IMR-90 (cell line): ENCODE results near the gene MRPS31. TPM values are rescaled to one million over a fixed set of nuclear protein-coding genes. Genes with fewer than 3 reads are reported as not detected.

Experiments used
- ATAC-seq: fragments of 200-7000 bp; cut with Tn5 transposase; 2 replicates; pipeline ENCODE4 v1.9.1; 2020; ENCODE audit warnings: low read depth, mild to moderate bottlenecking, moderate library complexity
- BruUV-seq: library from RNA; stranded (reverse); fragments of 400-500 nt; replicated peaks from 2 replicates; lab custom pipeline; 2021; lab: Mats Ljungman, UMichigan
- CTCF ChIA-PET: fragments of 300-600 bp; formaldehyde crosslinking; extraction: SDS; loops from one replicate; lab custom pipeline; 2021; ENCODE audit warnings: antibody characterized with exemption; lab: Yijun Ruan, JAX
- POLR2A ChIA-PET: fragments of 300-600 bp; sonication (Branson Sonifier 250); formaldehyde crosslinking; loops from one replicate; lab custom pipeline; 2022; ENCODE audit warnings: antibody characterized with exemption; ENCODE audit not compliant: unreplicated experiment; lab: Charles Lee
- DNase-seq: peaks from one replicate; pipeline ENCODE4 v3.0.0; 2013
- H2AFZ ChIP-seq: replicated peaks from 2 replicates; pipeline ENCODE3; 2013; ENCODE audit warnings: low read length, mild to moderate bottlenecking; ENCODE audit not compliant: poor library complexity
- H2AK5ac ChIP-seq: 2 replicates; pipeline ENCODE4 v1.6.1; 2013; ENCODE audit warnings: low read depth, low read length, inconsistent platforms
- H2AK9ac ChIP-seq: replicated peaks from 2 replicates; pipeline ENCODE3; 2013; ENCODE audit warnings: mild to moderate bottlenecking, low read depth, low read length, moderate library complexity; ENCODE audit not compliant: poor library complexity
- H2BK120ac ChIP-seq: 2 replicates; pipeline ENCODE4 v1.6.1; 2013; ENCODE audit warnings: low read depth, low read length, inconsistent platforms
- H2BK15ac ChIP-seq: 3 replicates; pipeline ENCODE4 v1.6.1; 2013; ENCODE audit warnings: low read depth, low read length, inconsistent platforms
- H2BK20ac ChIP-seq: 2 replicates; pipeline ENCODE4 v1.6.1; 2013; ENCODE audit warnings: low read depth, mild to moderate bottlenecking, inconsistent platforms, low read length, moderate library complexity
- H2BK5ac ChIP-seq: 2 replicates; pipeline ENCODE4 v1.6.1; 2013; ENCODE audit warnings: mild to moderate bottlenecking, low read depth, low read length, inconsistent platforms; ENCODE audit not compliant: poor library complexity, severe bottlenecking
- H3K14ac ChIP-seq: replicated peaks from 2 replicates; pipeline ENCODE4 v1.6.1; 2013; ENCODE audit warnings: low read depth, low read length, inconsistent platforms
- H3K18ac ChIP-seq: 2 replicates; pipeline ENCODE4 v1.6.1; 2013; ENCODE audit warnings: low read depth, low read length, control low read depth
- H3K23ac ChIP-seq: 2 replicates; pipeline ENCODE4 v1.6.1; 2013; ENCODE audit warnings: low read depth, low read length, inconsistent platforms
- H3K27ac ChIP-seq: 2 replicates; pipeline ENCODE4 v1.5.1; 2013; ENCODE audit warnings: mild to moderate bottlenecking, control low read depth, low read length; ENCODE audit not compliant: insufficient read depth
- H3K27me3 ChIP-seq: 2 replicates; pipeline ENCODE4 v1.6.1; 2013; ENCODE audit warnings: low read length; ENCODE audit not compliant: control insufficient read depth, insufficient read depth
- H3K36me3 ChIP-seq: 2 replicates; pipeline ENCODE4 v1.6.1; 2013; ENCODE audit warnings: low read length, mixed read lengths; ENCODE audit not compliant: control insufficient read depth, insufficient read depth
- H3K4ac ChIP-seq: 2 replicates; pipeline ENCODE4 v1.6.1; 2013; ENCODE audit warnings: low read depth, low read length, inconsistent platforms
- H3K4me1 ChIP-seq: 2 replicates; pipeline ENCODE4 v1.6.1; 2013; ENCODE audit warnings: low read length, mixed read lengths; ENCODE audit not compliant: control insufficient read depth, insufficient read depth
- H3K4me2 ChIP-seq: 2 replicates; pipeline ENCODE4 v1.6.1; 2013; ENCODE audit warnings: low read depth, mild to moderate bottlenecking, control low read depth, low read length, moderate library complexity
- H3K4me3 ChIP-seq: 2 replicates; pipeline ENCODE4 v1.5.1; 2013; ENCODE audit warnings: low read depth, mild to moderate bottlenecking, control low read depth, low read length, moderate library complexity; ENCODE audit not compliant: insufficient read depth
- H3K56ac ChIP-seq: 2 replicates; pipeline ENCODE4 v1.6.1; 2013; ENCODE audit warnings: low read length, inconsistent platforms; ENCODE audit not compliant: insufficient read depth; ENCODE audit errors: extremely low read depth
- H3K79me1 ChIP-seq, 2 experiments: 2 replicates each; pipeline ENCODE4 v1.6.1; 2013; ENCODE audit warnings: low read length in 2 of 2, inconsistent platforms in 1 of 2, low read depth in 1 of 2
- H3K9ac ChIP-seq: 2 replicates; pipeline ENCODE4 v1.6.1; 2013; ENCODE audit warnings: low read depth, low read length, control low read depth
- H3K9me1 ChIP-seq: 2 replicates; pipeline ENCODE4 v1.6.1; 2013; ENCODE audit warnings: low read length, inconsistent platforms; ENCODE audit not compliant: insufficient read depth
- H3K9me3 ChIP-seq: 2 replicates; pipeline ENCODE4 v1.6.1; 2013; ENCODE audit warnings: low read length; ENCODE audit not compliant: control insufficient read depth, insufficient read depth
- H4K20me1 ChIP-seq: 2 replicates; pipeline ENCODE4 v1.6.1; 2013; ENCODE audit warnings: low read length, inconsistent platforms; ENCODE audit not compliant: insufficient read depth
- H4K5ac ChIP-seq: 2 replicates; pipeline ENCODE4 v1.6.1; 2013; ENCODE audit warnings: mild to moderate bottlenecking, low read depth, low read length, control low read depth
- H4K8ac ChIP-seq, 2 experiments: 2 replicates each; pipeline ENCODE4 v1.6.1; 2013; ENCODE audit warnings: low read depth in 2 of 2, low read length in 2 of 2, control low read depth in 1 of 2, inconsistent platforms in 1 of 2
- H4K91ac ChIP-seq: 2 replicates; pipeline ENCODE4 v1.6.1; 2013; ENCODE audit warnings: low read depth, low read length, inconsistent platforms; ENCODE audit not compliant: insufficient read depth
- BHLHE40 ChIP-seq: fragments of 150-350 bp; IDR thresholded peaks from 2 replicates; pipeline ENCODE4 v1.6.1; 2016; ENCODE audit warnings: mild to moderate bottlenecking, low read depth, low read length
- CEBPB ChIP-seq: IDR thresholded peaks from 2 replicates; pipeline ENCODE4 v1.6.1; 2012; ENCODE audit warnings: low read depth, low read length, improper control_type of control experiment
- CHD1 ChIP-seq: IDR thresholded peaks from 2 replicates; pipeline ENCODE4 v1.6.1; 2012; ENCODE audit warnings: low read depth, low read length, improper control_type of control experiment
- CTCF ChIP-seq: conservative IDR thresholded peaks from 2 replicates; pipeline ENCODE4 v1.5.1; 2012; ENCODE audit warnings: mild to moderate bottlenecking, low read depth, low read length, improper control_type of control experiment
- ELK1 ChIP-seq: fragments of 150-350 bp; IDR thresholded peaks from 2 replicates; pipeline ENCODE4 v1.6.1; 2016; ENCODE audit warnings: low read depth, mild to moderate bottlenecking, low read length, moderate library complexity, borderline replicate concordance
- FOS ChIP-seq: fragments of 150-350 bp; IDR thresholded peaks from 2 replicates; pipeline ENCODE4 v1.6.1; 2016; ENCODE audit warnings: low read depth, low read length
- MAFK ChIP-seq: IDR thresholded peaks from 2 replicates; pipeline ENCODE4 v1.6.1; 2012; ENCODE audit warnings: low read depth, low read length, improper control_type of control experiment
- MAZ ChIP-seq: IDR thresholded peaks from 2 replicates; pipeline ENCODE4 v1.6.1; 2012; ENCODE audit warnings: low read depth, mild to moderate bottlenecking, low read length, improper control_type of control experiment, moderate library complexity, borderline replicate concordance
- MXI1 ChIP-seq: IDR thresholded peaks from 2 replicates; pipeline ENCODE4 v1.6.1; 2012; ENCODE audit warnings: low read depth, mild to moderate bottlenecking, low read length, moderate library complexity, borderline replicate concordance
- NFE2L2 ChIP-seq: fragments of 150-350 bp; IDR thresholded peaks from 2 replicates; pipeline ENCODE4 v1.6.1; 2016; ENCODE audit warnings: low read depth, mild to moderate bottlenecking, low read length
- POLR2A ChIP-seq: IDR thresholded peaks from 2 replicates; pipeline ENCODE4 v1.6.1; 2012; ENCODE audit warnings: mild to moderate bottlenecking, low read depth, low read length
- RAD21 ChIP-seq: IDR thresholded peaks from 2 replicates; pipeline ENCODE4 v1.6.1; 2012; ENCODE audit warnings: low read length, improper control_type of control experiment
- RCOR1 ChIP-seq: IDR thresholded peaks from 2 replicates; pipeline ENCODE4 v1.6.1; 2012; ENCODE audit warnings: mild to moderate bottlenecking, low read length, improper control_type of control experiment; ENCODE audit not compliant: insufficient replicate concordance
- RFX5 ChIP-seq: IDR thresholded peaks from 2 replicates; pipeline ENCODE4 v1.8.0; 2012; ENCODE audit warnings: low read depth, mild to moderate bottlenecking, low read length, moderate library complexity
- SMC3 ChIP-seq: fragments of 150-350 bp; IDR thresholded peaks from 2 replicates; pipeline ENCODE4 v1.6.1; 2016; ENCODE audit warnings: low read depth, mild to moderate bottlenecking, antibody characterized with exemption, low read length, moderate library complexity
- USF2 ChIP-seq: fragments of 150-350 bp; IDR thresholded peaks from 2 replicates; pipeline ENCODE4 v1.6.1; 2017; ENCODE audit warnings: mild to moderate bottlenecking, antibody characterized with exemption, low read length, low read depth
- WGBS, 2 experiments: methylation state at CpG; one replicate each; pipeline versions ENCODE4 v1.1.5 to v1.1.7; 2013; ENCODE audit warnings: missing lambda C conversion rate in 2 of 2; ENCODE audit not compliant: insufficient read length in 1 of 2; ENCODE audit errors: extremely low coverage in 2 of 2; 5-methylcytosine and 5-hydroxymethylcytosine counted together
- dilution Hi-C: fragments of 300-500 bp; cut with HindIII; formaldehyde crosslinking; loops from one replicate; pipeline ENCODE4 v1.14.3; 2018; ENCODE audit warnings: low sequenced_read_pairs; ENCODE audit not compliant: unreplicated experiment
- in situ Hi-C: fragments of 300-500 bp; cut with MboI; formaldehyde crosslinking; loops from 3 replicates; pipeline ENCODE4 v1.14.3; 2019; ENCODE audit warnings: low sequenced_read_pairs, inconsistent platforms, mixed read lengths
- intact Hi-C: fragments of 100-400 bp; cut with micrococcal nuclease; formaldehyde crosslinking; loops from 2 replicates; pipeline ENCODE4 v1.10.0; 2022
- polyA plus RNA-seq, 3 experiments: library from polyadenylated mRNA; depleted of rRNA; stranded (reverse); fragments of >200 nt; gene quantifications; 2 replicates each; pipeline ENCODE4 v1.2.3, GENCODE V29; 2012; ENCODE audit warnings: low replicate concordance in 1 of 3
- total RNA-seq: library from RNA; depleted of rRNA; stranded (reverse); fragments of >200 nt; gene quantifications from 2 replicates; pipeline ENCODE4 v1.2.3, GENCODE V29; 2012

Gene MRPS31
- total and polyA plus RNA-seq, 2 of the 4 experiments (the other 2 are of a cell fraction), result 9.3 to 14.8 TPM

GRCh38 chr13:40798380-40798779 lies 27.4 kb upstream of the MRPS31 start:
- Histone ChIP-seq H2AFZ (no peak overlapping the region), H3K56ac (no peak overlapping the region)

More at GRCh38 chr13:40798380-40798779, 27.4 kb upstream of the MRPS31 start:
- CTCF ChIA-PET, result interaction anchor here (0.6 to 0.9 kb wide), 2 partner anchors 10 to 17 kb away, joined by 3 to 4 read pairs; no protein-coding TSS in a partner anchor
- POLR2A ChIA-PET, result no interaction called here
- ATAC-seq (no peak), DNase-seq (no peak)
- Histone ChIP-seq H2AK9ac (no peak overlapping the region), H4K8ac (no peak overlapping the region), H4K5ac (no peak overlapping the region), H3K4me2 (no peak overlapping the region), H2BK20ac (no peak overlapping the region), H2BK5ac (no peak overlapping the region), H3K18ac (no peak overlapping the region), H3K23ac (no peak overlapping the region), H3K27me3 (no peaks in the 10 kb centered on the region), H4K91ac (no peak overlapping the region), H3K4ac (no peak overlapping the region), H3K14ac (no peak overlapping the region), H2BK15ac (no peak overlapping the region), H3K36me3 (peaks cover 23% of the 10 kb centered on the region), H3K79me1 (no peaks in the 10 kb centered on the region; a peak in 1 of 4 replicates), H3K9me3 (no peaks in the 10 kb centered on the region), H3K4me3 (no peak overlapping the region), H2AK5ac (no peak overlapping the region), H4K20me1 (no peaks in the 10 kb centered on the region), H3K4me1 (no peaks in the 10 kb centered on the region), H3K9ac (no peak overlapping the region), H3K27ac (no peak overlapping the region), H3K9me1 (no peaks in the 10 kb centered on the region; the same call in 1 of the 2 replicates), H2BK120ac (no peak overlapping the region)
- dilution Hi-C loops (no loop called here), intact Hi-C loops (no loop called here), in situ Hi-C loops (no loop called here)
- WGBS, 2 experiments, result 93% methylated on average over 4 of the region's 9 CpGs; no CpG with 5 or more reads in 1 of the 2 experiments
- no TSS peak for BruUV-seq
- TF ChIP-seq FOS (no peak), BHLHE40 (no peak), CHD1 (no peak), MXI1 (no peak), NFE2L2 (no peak), MAZ (no peak), USF2 (no peak), SMC3 (no peak), CEBPB (no peak), RAD21 (no peak), MAFK (no peak), CTCF (no peak), RCOR1 (no peak), RFX5 (no peak), ELK1 (no peak), POLR2A (no peak)
